Lower lobe of right lung (tissue), 2 donors: ENCODE measurements around the gene PCDHB4. TPM values are rescaled to one million over a fixed set of nuclear protein-coding genes. Genes with fewer than 3 reads are reported as not detected.
"Not testable (repeated sequence)": the region's sequence is repeated elsewhere in the genome, so short reads cannot be mapped to it uniquely, and the experiment has no call there.

Experiments used
- ATAC-seq, 2 donors: fragments of 200-7000 bp; cut with Tn5 transposase; one replicate each; pipeline ENCODE4 v1.9.1; 2020 to 2022; ENCODE audit warnings: mild to moderate bottlenecking in 2 of 2, moderate library complexity in 2 of 2
- DNase-seq: peaks from one replicate; pipeline ENCODE4 v3.0.0-alpha.2; 2020
- H3K27ac ChIP-seq: fragments of 200-600 bp; one replicate; pipeline ENCODE4 v1.8.0; 2022
- H3K27me3 ChIP-seq: fragments of 200-600 bp; one replicate; pipeline ENCODE4 v1.8.0; 2022; ENCODE audit warnings: low read depth
- H3K36me3 ChIP-seq: fragments of 200-600 bp; one replicate; pipeline ENCODE4 v1.8.0; 2022; ENCODE audit warnings: mild to moderate bottlenecking
- H3K4me1 ChIP-seq: fragments of 200-600 bp; one replicate; pipeline ENCODE4 v1.8.0; 2022
- H3K4me3 ChIP-seq: fragments of 200-600 bp; one replicate; pipeline ENCODE4 v1.8.0; 2022; ENCODE audit warnings: mild to moderate bottlenecking
- H3K9me3 ChIP-seq: fragments of 200-600 bp; one replicate; pipeline ENCODE4 v1.8.0; 2022
- CTCF ChIP-seq: fragments of 200-600 bp; IDR thresholded peaks from one replicate; pipeline ENCODE4 v1.8.0; 2022; ENCODE audit warnings: antibody characterized with exemption, mild to moderate bottlenecking
- intact Hi-C: fragments of 100-400 bp; cut with DNase I; formaldehyde crosslinking; loops from one replicate; pipeline ENCODE4 v1.11.0; 2022
- total RNA-seq: library from RNA; stranded (reverse); fragmentation: NEBNext Ultra II Directional; extraction: Animal tissue kit (Norgen Biotek cat#: 25700); gene quantifications from one replicate; pipeline ENCODE4 v1.2.1, GENCODE V29; 2021
- donor health status: DM: no; HTN: yes; CAD: no; lungs with severe emphysema.

PCDHB4 gene
- total RNA-seq, 1 donor from 2014 or later: 2.2 TPM

DNA sequence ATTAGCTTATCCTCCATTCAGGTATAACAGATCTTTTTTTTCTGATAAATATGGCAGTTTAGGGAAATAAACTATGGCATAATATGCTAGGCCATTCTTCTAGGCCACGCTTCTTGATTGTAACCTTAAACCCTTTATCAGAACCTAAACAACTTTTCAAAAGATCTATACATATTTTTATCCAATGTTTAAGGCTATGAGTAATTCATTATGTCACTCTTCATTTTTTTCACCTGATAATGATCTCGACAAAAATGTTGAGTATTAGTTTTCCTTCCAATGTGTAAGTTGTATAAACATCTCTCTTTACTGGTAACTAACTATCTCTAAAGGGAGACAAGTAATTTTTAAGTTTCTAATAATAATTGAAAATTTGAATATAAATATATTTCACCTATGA lies 2.4 kb upstream of the PCDHB4 start:
- Histone ChIP-seq H3K36me3 (no peaks in the 10 kb centered on the region), H3K4me3 (no peak overlapping the region), H3K4me1 (no peaks in the 10 kb centered on the region), H3K27ac (no peak overlapping the region), H3K9me3 (peaks cover 24% of the 10 kb centered on the region), H3K27me3 (peaks cover 9% of the 10 kb centered on the region)
- ATAC-seq: no peak
- intact Hi-C loops: no loop called here
- TF ChIP-seq CTCF: no peak
- DNase-seq: no peak

- Histone ChIP-seq H3K4me3 (peak overlapping the region; percentile 20), H3K27ac (no peak overlapping the region), H3K27me3 (peaks cover 9% of the 10 kb centered on the region), H3K9me3 (peaks cover 15% of the 10 kb centered on the region), H3K36me3 (no peaks in the 10 kb centered on the region), H3K4me1 (no peaks in the 10 kb centered on the region)
- no peak for TF ChIP-seq CTCF
- DNase-seq: no peak
- intact Hi-C loops: no loop called here
- no peak for ATAC-seq
Measured at GRCh38 chr5:141121985-141122384, 367 bp downstream of the PCDHB4 start.

DNA sequence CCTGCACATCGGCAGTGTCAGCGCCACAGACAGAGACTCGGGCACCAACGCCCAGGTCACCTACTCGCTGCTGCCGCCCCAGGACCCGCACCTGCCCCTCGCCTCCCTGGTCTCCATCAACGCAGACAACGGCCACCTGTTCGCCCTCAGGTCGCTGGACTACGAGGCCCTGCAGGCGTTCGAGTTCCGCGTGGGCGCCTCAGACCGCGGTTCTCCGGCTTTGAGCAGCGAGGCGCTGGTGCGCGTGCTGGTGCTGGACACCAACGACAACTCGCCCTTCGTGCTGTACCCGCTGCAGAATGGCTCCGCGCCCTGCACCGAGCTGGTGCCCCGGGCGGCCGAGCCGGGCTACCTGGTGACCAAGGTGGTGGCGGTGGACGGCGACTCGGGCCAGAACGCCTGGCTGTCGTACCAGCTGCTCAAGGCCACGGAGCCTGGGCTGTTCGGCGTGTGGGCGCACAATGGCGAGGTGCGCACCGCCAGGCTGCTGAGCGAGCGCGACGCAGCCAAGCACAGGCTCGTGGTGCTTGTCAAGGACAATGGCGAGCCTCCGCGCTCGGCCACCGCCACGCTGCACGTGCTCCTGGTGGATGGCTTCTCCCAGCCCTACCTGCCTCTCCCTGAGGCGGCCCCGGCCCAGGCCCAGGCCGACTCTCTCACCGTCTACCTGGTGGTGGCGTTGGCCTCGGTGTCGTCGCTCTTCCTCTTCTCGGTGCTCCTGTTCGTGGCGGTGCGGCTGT lies 1.9 kb downstream of the PCDHB4 start:
- H3K9me3 ChIP-seq: peaks cover 10% of the 10 kb centered on the region
- H3K4me1 ChIP-seq, H3K27ac ChIP-seq, H3K36me3 ChIP-seq, H3K27me3 ChIP-seq, H3K4me3 ChIP-seq, intact Hi-C loops, DNase-seq, ATAC-seq: not testable (repeated sequence)

DNA sequence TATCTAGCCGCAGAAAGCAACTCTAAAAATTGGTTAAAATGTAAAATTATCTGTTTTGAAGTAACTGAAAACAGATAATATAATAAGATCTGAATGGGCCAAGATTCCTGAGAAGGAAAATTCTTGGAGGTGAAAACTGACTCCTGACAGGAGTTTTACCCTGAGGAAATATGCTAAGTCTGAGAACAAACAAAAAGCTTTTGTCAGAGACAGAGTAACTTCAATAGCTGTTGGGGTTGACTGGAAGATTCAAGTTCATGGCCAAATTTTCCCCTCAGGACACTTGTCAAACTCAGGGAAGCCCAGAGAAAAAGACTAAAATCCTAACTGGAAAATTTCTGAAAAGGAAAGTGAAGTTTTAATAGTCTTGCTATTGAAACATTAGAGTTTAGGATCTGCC lies 5.7 kb downstream of the PCDHB4 start:
- no peak for ATAC-seq
- Histone ChIP-seq H3K9me3 (peaks cover 6% of the 10 kb centered on the region), H3K4me3 (no peak overlapping the region), H3K27me3 (peaks cover under 1% of the 10 kb centered on the region), H3K4me1 (no peaks in the 10 kb centered on the region), H3K27ac (no peak overlapping the region), H3K36me3 (no peaks in the 10 kb centered on the region)
- TF ChIP-seq CTCF: no peak
- DNase-seq: no peak
- intact Hi-C loops: no loop called here

GRCh38 chr5:141135030-141135717 lies 13.6 kb downstream of the PCDHB4 start, which contains the start of gene PCDHB5:
PCDHB5 (plus strand) TSS chr5:141135206; CDS start chr5:141135435, 229 bp downstream.
- ATAC-seq: peak in 1 of 2 donors; percentile 68

More at GRCh38 chr5:141135030-141135717, 13.6 kb downstream of the PCDHB4 start, which contains the start of gene PCDHB5:
- Histone ChIP-seq H3K27ac (no peak within 1 kb of the TSS), H3K4me1 (no peaks in the 10 kb centered on the region), H3K9me3 (peaks cover 21% of the 10 kb centered on the region), H3K36me3 (no peaks in the 10 kb centered on the region), H3K27me3 (no peaks in the 10 kb centered on the region), H3K4me3 (peak within 1 kb of the TSS; percentile 31)
- intact Hi-C loops: no loop called here
- peak; percentile 32 for TF ChIP-seq CTCF
- no peak for DNase-seq
